ENCODE results near the gene ANKMY1.

DNA sequence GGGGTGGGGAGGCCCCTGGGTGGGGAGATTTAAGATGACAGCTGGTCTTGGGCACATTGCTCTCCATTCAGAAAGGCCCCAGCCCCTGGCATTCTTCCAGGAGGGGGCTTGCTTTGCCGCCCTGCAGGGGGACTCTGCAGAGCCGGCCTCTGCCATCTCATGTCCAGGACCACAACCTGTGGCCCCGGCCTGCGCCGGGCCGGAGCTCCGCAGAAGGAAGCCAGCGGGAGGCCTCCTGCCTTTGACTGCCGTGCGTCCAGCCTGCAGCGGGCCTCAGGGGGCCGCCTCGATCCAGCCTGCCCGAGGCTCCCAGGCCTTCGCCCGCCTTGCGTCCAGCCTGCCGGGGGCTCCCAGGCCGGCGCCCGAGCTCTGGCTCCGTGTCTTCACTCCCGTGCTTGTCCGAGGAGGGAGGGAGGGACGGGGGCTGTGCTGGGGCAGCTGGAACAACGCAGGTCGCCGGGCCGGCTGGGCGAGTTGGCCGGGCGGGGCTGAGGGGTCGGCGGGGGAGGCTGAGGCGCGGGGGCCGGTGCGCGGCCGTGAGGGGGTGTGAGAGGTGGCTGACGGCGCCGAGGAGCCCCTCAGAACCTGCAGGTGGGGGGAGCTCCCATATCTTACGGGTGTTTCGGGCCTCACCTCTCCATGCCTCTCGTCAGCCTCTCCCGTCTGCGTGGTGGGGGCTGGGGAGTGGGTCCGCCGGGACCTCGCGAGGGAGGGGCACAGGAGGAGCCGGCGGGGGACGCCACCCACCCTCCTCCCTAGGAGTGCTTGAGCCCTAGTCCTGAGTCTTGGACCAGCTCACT is 101.9 kb downstream of the ANKMY1 start:
- TF ChIP-seq, protein P1, sequence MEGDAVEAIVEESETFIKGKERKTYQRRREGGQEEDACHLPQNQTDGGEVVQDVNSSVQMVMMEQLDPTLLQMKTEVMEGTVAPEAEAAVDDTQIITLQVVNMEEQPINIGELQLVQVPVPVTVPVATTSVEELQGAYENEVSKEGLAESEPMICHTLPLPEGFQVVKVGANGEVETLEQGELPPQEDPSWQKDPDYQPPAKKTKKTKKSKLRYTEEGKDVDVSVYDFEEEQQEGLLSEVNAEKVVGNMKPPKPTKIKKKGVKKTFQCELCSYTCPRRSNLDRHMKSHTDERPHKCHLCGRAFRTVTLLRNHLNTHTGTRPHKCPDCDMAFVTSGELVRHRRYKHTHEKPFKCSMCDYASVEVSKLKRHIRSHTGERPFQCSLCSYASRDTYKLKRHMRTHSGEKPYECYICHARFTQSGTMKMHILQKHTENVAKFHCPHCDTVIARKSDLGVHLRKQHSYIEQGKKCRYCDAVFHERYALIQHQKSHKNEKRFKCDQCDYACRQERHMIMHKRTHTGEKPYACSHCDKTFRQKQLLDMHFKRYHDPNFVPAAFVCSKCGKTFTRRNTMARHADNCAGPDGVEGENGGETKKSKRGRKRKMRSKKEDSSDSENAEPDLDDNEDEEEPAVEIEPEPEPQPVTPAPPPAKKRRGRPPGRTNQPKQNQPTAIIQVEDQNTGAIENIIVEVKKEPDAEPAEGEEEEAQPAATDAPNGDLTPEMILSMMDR (IDR thresholded peaks at IDR 0.05; ENCODE audit: insufficient read depth, low read length, poor library complexity, severe bottlenecking), result no peak
- TF ChIP-seq EZH2phosphoT487 (conservative IDR thresholded peaks at IDR 0.05; ENCODE audit: low read length), result no peak

Measured in SU-DHL-6 (cell line).